CD14-positive monocyte (primary cell): ENCODE data around the gene CDK5. TPM values are rescaled to one million over a fixed set of nuclear protein-coding genes. Genes with fewer than 3 reads are reported as not detected.

ENCODE experiments used
- DNase-seq, 3 donors: peaks; one replicate each; pipeline ENCODE4 v3.0.0-alpha.2; 2011 to 2022
- H2AFZ ChIP-seq: 2 replicates; pipeline ENCODE4 v1.6.0; 2012; ENCODE audit warnings: mild to moderate bottlenecking, low read depth, low read length, inconsistent platforms; ENCODE audit not compliant: insufficient read depth, poor library complexity, severe bottlenecking
- H3K27ac ChIP-seq, 2 donors: 1 replicate in 1 of 2; 2 replicates in 1 of 2; pipeline ENCODE4 v1.5.1; 2012 to 2013; ENCODE audit warnings: low read length in 2 of 2, control low read depth in 1 of 2, inconsistent platforms in 1 of 2, low read depth in 1 of 2, mild to moderate bottlenecking in 1 of 2
- H3K27me3 ChIP-seq, 2 donors: one replicate each; pipeline versions ENCODE4 v1.6.0 to v1.6.1; 2011 to 2013; ENCODE audit warnings: low read length in 2 of 2; ENCODE audit not compliant: control insufficient read depth in 2 of 2, insufficient read depth in 2 of 2
- H3K36me3 ChIP-seq, 2 donors: replicated peaks in 1 of 2; 1 replicate in 1 of 2; 2 replicates in 1 of 2; pipeline versions ENCODE4 v1.5.1 to v1.6.1; 2012 to 2013; ENCODE audit warnings: low read length in 2 of 2, control low read depth in 1 of 2, inconsistent platforms in 1 of 2, mild to moderate bottlenecking in 1 of 2; ENCODE audit not compliant: insufficient read depth in 2 of 2, control insufficient read depth in 1 of 2
- H3K4me1 ChIP-seq, 2 donors: 1 replicate in 1 of 2; 2 replicates in 1 of 2; pipeline versions ENCODE4 v1.5.1 to v1.6.1; 2012 to 2013; ENCODE audit warnings: low read length in 2 of 2, control low read depth in 1 of 2, inconsistent platforms in 1 of 2, mild to moderate bottlenecking in 1 of 2, moderate library complexity in 1 of 2; ENCODE audit not compliant: insufficient read depth in 2 of 2, control insufficient read depth in 1 of 2
- H3K4me2 ChIP-seq: replicated peaks from 2 replicates; pipeline ENCODE3; 2012; ENCODE audit warnings: low read length, moderate library complexity, mild to moderate bottlenecking; ENCODE audit not compliant: poor library complexity, severe bottlenecking; ENCODE audit errors: extremely low read depth
- H3K4me3 ChIP-seq, 3 experiments: fragments of 200-600 bp in 1 of 3; sonication (generic) in 1 of 3; replicated peaks in 1 of 3; 1 replicate in 2 of 3; 2 replicates in 1 of 3; pipeline ENCODE4 v1.5.1; 2011 to 2013; ENCODE audit warnings: low read length in 3 of 3, mild to moderate bottlenecking in 3 of 3, control low read depth in 2 of 3, low read depth in 2 of 3, inconsistent platforms in 1 of 3, moderate library complexity in 1 of 3
- H3K79me2 ChIP-seq: 2 replicates; pipeline ENCODE4 v1.6.0; 2012; ENCODE audit warnings: mild to moderate bottlenecking, control low read depth, inconsistent platforms, low read length, moderate library complexity; ENCODE audit not compliant: insufficient read depth
- H3K9ac ChIP-seq: 2 replicates; pipeline ENCODE4 v1.6.0; 2017; ENCODE audit warnings: low read length, mild to moderate bottlenecking; ENCODE audit not compliant: insufficient read depth, poor library complexity, severe bottlenecking
- H3K9me3 ChIP-seq, 2 donors: replicated peaks in 1 of 2; 1 replicate in 1 of 2; 2 replicates in 1 of 2; pipeline versions ENCODE4 v1.5.1 to v1.6.1; 2012 to 2013; ENCODE audit warnings: low read length in 2 of 2, control low read depth in 1 of 2; ENCODE audit not compliant: control insufficient read depth in 1 of 2, insufficient read depth in 1 of 2
- H4K20me1 ChIP-seq: 2 replicates; pipeline ENCODE4 v1.6.0; 2012; ENCODE audit warnings: mild to moderate bottlenecking, low read length, control low read depth, moderate library complexity; ENCODE audit not compliant: insufficient read depth
- H3K27ac Mint-ChIP-seq, 7 donors: one replicate each; pipeline ENCODE4 v1.8.0; 2020; ENCODE audit warnings: mild to moderate bottlenecking in 7 of 7, mixed read lengths in 7 of 7, moderate library complexity in 6 of 7, inconsistent platforms in 2 of 7
- H3K27me3 Mint-ChIP-seq, 3 donors: one replicate each; pipeline ENCODE4 v1.8.0; 2021 to 2022; ENCODE audit warnings: low read depth in 3 of 3, mild to moderate bottlenecking in 3 of 3, mixed read lengths in 3 of 3, moderate library complexity in 3 of 3, inconsistent platforms in 1 of 3
- H3K36me3 Mint-ChIP-seq, 2 donors: one replicate each; pipeline ENCODE4 v1.8.0; 2020; ENCODE audit warnings: mixed read lengths in 2 of 2, inconsistent platforms in 1 of 2, mild to moderate bottlenecking in 1 of 2
- H3K4me1 Mint-ChIP-seq: one replicate; pipeline ENCODE4 v1.8.0; 2020; ENCODE audit warnings: mild to moderate bottlenecking, mixed read lengths
- H3K4me3 Mint-ChIP-seq, 2 donors: one replicate each; pipeline ENCODE4 v1.8.0; 2020; ENCODE audit warnings: mild to moderate bottlenecking in 2 of 2, mixed read lengths in 2 of 2, moderate library complexity in 1 of 2
- H3K9me3 Mint-ChIP-seq, 7 donors: one replicate each; pipeline ENCODE4 v1.8.0; 2020 to 2022; ENCODE audit warnings: mixed read lengths in 7 of 7, mild to moderate bottlenecking in 6 of 7, moderate library complexity in 6 of 7, inconsistent platforms in 2 of 7
- CTCF ChIP-seq: fragments of 200-600 bp; IDR thresholded peaks from one replicate; pipeline ENCODE4 v1.8.0; 2022; ENCODE audit warnings: antibody characterized with exemption, mild to moderate bottlenecking
- whole genome bisulfite sequencing: methylation state at CpG from one replicate; pipeline ENCODE4 v1.1.5; 2013; ENCODE audit warnings: missing lambda C conversion rate; ENCODE audit not compliant: insufficient coverage; 5-methylcytosine and 5-hydroxymethylcytosine counted together
- intact Hi-C, 2 donors: fragments of 100-400 bp; cut with micrococcal nuclease; formaldehyde crosslinking; loops; one replicate each; pipeline versions ENCODE4 v1.15.0 to v1.15.1; 2023
- polyA plus RNA-seq, 3 donors: library from polyadenylated mRNA; depleted of rRNA in 1 of 3; unstranded in 2 of 3; stranded (reverse) in 1 of 3; fragments of 300-500 nt in 2 of 3; fragments of >200 nt in 1 of 3; fragmentation: Illumina TruSeq in 2 of 3; gene quantifications; 1 replicate in 2 of 3; 2 replicates in 1 of 3; pipeline ENCODE4 v1.2.3, GENCODE V29; 2012 to 2021

CDK5 gene
- polyA plus RNA-seq, 3 donors: 14.9 to 31.2 (median 24.9) TPM

GRCh38 chr7:151047976-151048815 is 9.5 kb downstream of the CDK5 start, which contains the start of gene ASIC3:
ASIC3 (plus strand) TSS chr7:151048531; CDS start chr7:151048886, 355 bp downstream.
- no peak for DNase-seq
- H4K20me1 ChIP-seq: no peaks in the 10 kb centered on the region
- H3K9ac ChIP-seq: no peak within 1 kb of the TSS
- 98% methylated on average over 21 of the region's 22 CpGs for WGBS
- no peaks in the 10 kb centered on the region for H3K9me3 ChIP-seq
- intact Hi-C loops: no loop called here
- peaks cover 10 to 23% of the 10 kb centered on the region in 2 donors for H3K36me3 Mint-ChIP-seq
- H2AFZ ChIP-seq: no peak within 1 kb of the TSS
- no peak within 1 kb of the TSS for H3K4me3 Mint-ChIP-seq
- H3K27me3 ChIP-seq: peaks cover 0 to 11% of the 10 kb centered on the region in 2 donors
- peaks cover 7 to 17% of the 10 kb centered on the region in 2 donors for H3K4me1 ChIP-seq
- H3K9me3 Mint-ChIP-seq: peaks cover 0 to 2% (median 0%) of the 10 kb centered on the region in 7 donors
- no peak for TF ChIP-seq CTCF
- H3K27ac Mint-ChIP-seq: peak within 1 kb of the TSS in 1 of 7 donors; percentile 63
- no peaks in the 10 kb centered on the region for H3K79me2 ChIP-seq
- peaks cover 8% of the 10 kb centered on the region for H3K4me1 Mint-ChIP-seq
- H3K4me3 ChIP-seq: no peak within 1 kb of the TSS
- no peaks in the 10 kb centered on the region for H3K36me3 ChIP-seq
- H3K27ac ChIP-seq: no peak within 1 kb of the TSS
- H3K4me2 ChIP-seq: no peak within 1 kb of the TSS
- peaks cover 7 to 23% (median 11%) of the 10 kb centered on the region in 3 donors for H3K27me3 Mint-ChIP-seq

DNA sequence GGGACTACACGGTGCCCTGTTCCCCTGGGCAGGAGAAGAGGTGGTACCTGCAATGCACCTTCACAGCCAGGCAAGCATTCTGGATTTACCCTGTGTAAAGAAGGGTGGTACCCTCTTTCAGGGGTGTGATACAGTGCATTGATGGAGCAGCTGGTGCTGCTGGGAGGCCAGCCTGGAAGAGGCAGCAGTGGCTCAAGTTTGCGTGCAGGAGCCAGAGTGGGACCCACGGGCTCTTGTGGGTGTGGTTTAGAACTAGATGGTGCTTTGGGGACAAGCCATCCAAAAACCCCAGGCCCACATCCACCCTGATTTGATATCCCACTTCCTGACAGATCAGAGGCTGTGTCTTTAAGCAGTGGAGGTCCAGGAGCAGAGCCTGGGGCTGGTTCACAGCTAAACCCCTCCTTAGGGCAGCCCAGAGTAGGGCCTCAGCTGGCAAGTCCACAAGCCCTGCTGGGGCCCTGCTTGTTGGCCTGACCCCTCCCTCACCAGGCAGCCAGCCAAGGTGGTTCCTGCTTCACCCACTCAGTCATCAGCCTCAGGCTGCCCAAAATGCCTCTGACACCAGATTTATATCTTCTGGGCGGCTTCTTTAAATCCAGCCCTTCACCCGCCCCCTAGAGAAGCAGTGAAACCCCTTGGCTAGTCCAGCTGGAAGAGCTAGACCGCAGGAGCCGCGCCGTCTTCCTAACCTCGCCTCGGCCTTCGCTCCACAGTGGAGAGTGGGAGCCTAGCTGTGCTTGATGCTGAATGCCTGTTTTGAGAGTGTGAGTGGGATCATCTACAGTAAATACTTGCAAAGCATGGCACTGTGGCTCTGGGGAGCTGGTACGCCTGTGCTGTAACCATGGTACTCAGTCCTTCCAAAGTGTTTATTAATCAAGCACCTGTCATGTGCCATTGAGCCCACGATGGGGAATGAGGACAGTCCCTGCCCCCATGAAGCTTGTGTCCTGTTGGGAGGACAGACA is 10.8 kb downstream of the CDK5 start:
- Histone ChIP-seq H2AFZ (no peak overlapping the region), H3K9ac (no peak overlapping the region), H3K4me1 (peaks cover 0 to 7% of the 10 kb centered on the region in 2 donors), H3K9me3 (no peaks in the 10 kb centered on the region), H3K4me3 (no peak overlapping the region), H3K4me2 (no peak overlapping the region), H3K36me3 (peaks cover 0 to under 1% of the 10 kb centered on the region in 2 donors), H3K27me3 (peaks cover 0 to 11% of the 10 kb centered on the region in 2 donors), H3K27ac (no peak overlapping the region), H4K20me1 (no peaks in the 10 kb centered on the region), H3K79me2 (no peaks in the 10 kb centered on the region)
- Mint-ChIP-seq H3K9me3 (peaks cover 0 to 5% (median 0%) of the 10 kb centered on the region in 7 donors), H3K36me3 (peaks cover 7 to 27% of the 10 kb centered on the region in 2 donors), H3K27ac (peak overlapping the region in 1 of 7 donors; percentile 35), H3K4me1 (no peaks in the 10 kb centered on the region), H3K27me3 (peaks cover 7 to 23% (median 14%) of the 10 kb centered on the region in 3 donors), H3K4me3 (no peak overlapping the region)
- no peak for DNase-seq
- 31% methylated on average over 9 of the region's 14 CpGs for WGBS
- no peak for TF ChIP-seq CTCF
- intact Hi-C loops: no loop called here
